IMR-90 (cell line): ENCODE measurements around the gene A4GALT. TPM values are rescaled to one million over a fixed set of nuclear protein-coding genes. Genes with fewer than 3 reads are reported as not detected.

Experiments
- ATAC-seq: fragments of 200-7000 bp; cut with Tn5 transposase; 2 replicates; pipeline ENCODE4 v1.9.1; 2020; ENCODE audit warnings: low read depth, mild to moderate bottlenecking, moderate library complexity
- BruUV-seq: library from RNA; stranded (reverse); fragments of 400-500 nt; replicated peaks from 2 replicates; lab custom pipeline; 2021; lab: Mats Ljungman, UMichigan
- CTCF ChIA-PET: fragments of 300-600 bp; formaldehyde crosslinking; extraction: SDS; loops from one replicate; lab custom pipeline; 2021; ENCODE audit warnings: antibody characterized with exemption; lab: Yijun Ruan, JAX
- POLR2A ChIA-PET: fragments of 300-600 bp; sonication (Branson Sonifier 250); formaldehyde crosslinking; loops from one replicate; lab custom pipeline; 2022; ENCODE audit warnings: antibody characterized with exemption; ENCODE audit not compliant: unreplicated experiment; lab: Charles Lee
- DNase-seq: peaks from one replicate; pipeline ENCODE4 v3.0.0; 2013
- H2AFZ ChIP-seq: replicated peaks from 2 replicates; pipeline ENCODE3; 2013; ENCODE audit warnings: low read length, mild to moderate bottlenecking; ENCODE audit not compliant: poor library complexity
- H2AK5ac ChIP-seq: 2 replicates; pipeline ENCODE4 v1.6.1; 2013; ENCODE audit warnings: low read depth, low read length, inconsistent platforms
- H2AK9ac ChIP-seq: replicated peaks from 2 replicates; pipeline ENCODE3; 2013; ENCODE audit warnings: mild to moderate bottlenecking, low read depth, low read length, moderate library complexity; ENCODE audit not compliant: poor library complexity
- H2BK120ac ChIP-seq: 2 replicates; pipeline ENCODE4 v1.6.1; 2013; ENCODE audit warnings: low read depth, low read length, inconsistent platforms
- H2BK15ac ChIP-seq: 3 replicates; pipeline ENCODE4 v1.6.1; 2013; ENCODE audit warnings: low read depth, low read length, inconsistent platforms
- H2BK20ac ChIP-seq: 2 replicates; pipeline ENCODE4 v1.6.1; 2013; ENCODE audit warnings: low read depth, mild to moderate bottlenecking, inconsistent platforms, low read length, moderate library complexity
- H2BK5ac ChIP-seq: 2 replicates; pipeline ENCODE4 v1.6.1; 2013; ENCODE audit warnings: mild to moderate bottlenecking, low read depth, low read length, inconsistent platforms; ENCODE audit not compliant: poor library complexity, severe bottlenecking
- H3K14ac ChIP-seq: replicated peaks from 2 replicates; pipeline ENCODE4 v1.6.1; 2013; ENCODE audit warnings: low read depth, low read length, inconsistent platforms
- H3K18ac ChIP-seq: 2 replicates; pipeline ENCODE4 v1.6.1; 2013; ENCODE audit warnings: low read depth, low read length, control low read depth
- H3K23ac ChIP-seq: 2 replicates; pipeline ENCODE4 v1.6.1; 2013; ENCODE audit warnings: low read depth, low read length, inconsistent platforms
- H3K27ac ChIP-seq: 2 replicates; pipeline ENCODE4 v1.5.1; 2013; ENCODE audit warnings: mild to moderate bottlenecking, control low read depth, low read length; ENCODE audit not compliant: insufficient read depth
- H3K27me3 ChIP-seq: 2 replicates; pipeline ENCODE4 v1.6.1; 2013; ENCODE audit warnings: low read length; ENCODE audit not compliant: control insufficient read depth, insufficient read depth
- H3K36me3 ChIP-seq: 2 replicates; pipeline ENCODE4 v1.6.1; 2013; ENCODE audit warnings: low read length, mixed read lengths; ENCODE audit not compliant: control insufficient read depth, insufficient read depth
- H3K4ac ChIP-seq: 2 replicates; pipeline ENCODE4 v1.6.1; 2013; ENCODE audit warnings: low read depth, low read length, inconsistent platforms
- H3K4me1 ChIP-seq: 2 replicates; pipeline ENCODE4 v1.6.1; 2013; ENCODE audit warnings: low read length, mixed read lengths; ENCODE audit not compliant: control insufficient read depth, insufficient read depth
- H3K4me2 ChIP-seq: 2 replicates; pipeline ENCODE4 v1.6.1; 2013; ENCODE audit warnings: low read depth, mild to moderate bottlenecking, control low read depth, low read length, moderate library complexity
- H3K4me3 ChIP-seq: 2 replicates; pipeline ENCODE4 v1.5.1; 2013; ENCODE audit warnings: low read depth, mild to moderate bottlenecking, control low read depth, low read length, moderate library complexity; ENCODE audit not compliant: insufficient read depth
- H3K56ac ChIP-seq: 2 replicates; pipeline ENCODE4 v1.6.1; 2013; ENCODE audit warnings: low read length, inconsistent platforms; ENCODE audit not compliant: insufficient read depth; ENCODE audit errors: extremely low read depth
- H3K79me1 ChIP-seq, 2 experiments: 2 replicates each; pipeline ENCODE4 v1.6.1; 2013; ENCODE audit warnings: low read length in 2 of 2, inconsistent platforms in 1 of 2, low read depth in 1 of 2
- H3K9ac ChIP-seq: 2 replicates; pipeline ENCODE4 v1.6.1; 2013; ENCODE audit warnings: low read depth, low read length, control low read depth
- H3K9me1 ChIP-seq: 2 replicates; pipeline ENCODE4 v1.6.1; 2013; ENCODE audit warnings: low read length, inconsistent platforms; ENCODE audit not compliant: insufficient read depth
- H3K9me3 ChIP-seq: 2 replicates; pipeline ENCODE4 v1.6.1; 2013; ENCODE audit warnings: low read length; ENCODE audit not compliant: control insufficient read depth, insufficient read depth
- H4K20me1 ChIP-seq: 2 replicates; pipeline ENCODE4 v1.6.1; 2013; ENCODE audit warnings: low read length, inconsistent platforms; ENCODE audit not compliant: insufficient read depth
- H4K5ac ChIP-seq: 2 replicates; pipeline ENCODE4 v1.6.1; 2013; ENCODE audit warnings: mild to moderate bottlenecking, low read depth, low read length, control low read depth
- H4K8ac ChIP-seq, 2 experiments: 2 replicates each; pipeline ENCODE4 v1.6.1; 2013; ENCODE audit warnings: low read depth in 2 of 2, low read length in 2 of 2, control low read depth in 1 of 2, inconsistent platforms in 1 of 2
- H4K91ac ChIP-seq: 2 replicates; pipeline ENCODE4 v1.6.1; 2013; ENCODE audit warnings: low read depth, low read length, inconsistent platforms; ENCODE audit not compliant: insufficient read depth
- CHD1 ChIP-seq: IDR thresholded peaks from 2 replicates; pipeline ENCODE4 v1.6.1; 2012; ENCODE audit warnings: low read depth, low read length, improper control_type of control experiment
- CTCF ChIP-seq: conservative IDR thresholded peaks from 2 replicates; pipeline ENCODE4 v1.5.1; 2012; ENCODE audit warnings: mild to moderate bottlenecking, low read depth, low read length, improper control_type of control experiment
- ELK1 ChIP-seq: fragments of 150-350 bp; IDR thresholded peaks from 2 replicates; pipeline ENCODE4 v1.6.1; 2016; ENCODE audit warnings: low read depth, mild to moderate bottlenecking, low read length, moderate library complexity, borderline replicate concordance
- FOS ChIP-seq: fragments of 150-350 bp; IDR thresholded peaks from 2 replicates; pipeline ENCODE4 v1.6.1; 2016; ENCODE audit warnings: low read depth, low read length
- MAZ ChIP-seq: IDR thresholded peaks from 2 replicates; pipeline ENCODE4 v1.6.1; 2012; ENCODE audit warnings: low read depth, mild to moderate bottlenecking, low read length, improper control_type of control experiment, moderate library complexity, borderline replicate concordance
- MXI1 ChIP-seq: IDR thresholded peaks from 2 replicates; pipeline ENCODE4 v1.6.1; 2012; ENCODE audit warnings: low read depth, mild to moderate bottlenecking, low read length, moderate library complexity, borderline replicate concordance
- NFE2L2 ChIP-seq: fragments of 150-350 bp; IDR thresholded peaks from 2 replicates; pipeline ENCODE4 v1.6.1; 2016; ENCODE audit warnings: low read depth, mild to moderate bottlenecking, low read length
- RAD21 ChIP-seq: IDR thresholded peaks from 2 replicates; pipeline ENCODE4 v1.6.1; 2012; ENCODE audit warnings: low read length, improper control_type of control experiment
- RFX5 ChIP-seq: IDR thresholded peaks from 2 replicates; pipeline ENCODE4 v1.8.0; 2012; ENCODE audit warnings: low read depth, mild to moderate bottlenecking, low read length, moderate library complexity
- SMC3 ChIP-seq: fragments of 150-350 bp; IDR thresholded peaks from 2 replicates; pipeline ENCODE4 v1.6.1; 2016; ENCODE audit warnings: low read depth, mild to moderate bottlenecking, antibody characterized with exemption, low read length, moderate library complexity
- WGBS, 2 experiments: methylation state at CpG; one replicate each; pipeline versions ENCODE4 v1.1.5 to v1.1.7; 2013; ENCODE audit warnings: missing lambda C conversion rate in 2 of 2; ENCODE audit not compliant: insufficient read length in 1 of 2; ENCODE audit errors: extremely low coverage in 2 of 2; 5-methylcytosine and 5-hydroxymethylcytosine counted together
- dilution Hi-C: fragments of 300-500 bp; cut with HindIII; formaldehyde crosslinking; loops from one replicate; pipeline ENCODE4 v1.14.3; 2018; ENCODE audit warnings: low sequenced_read_pairs; ENCODE audit not compliant: unreplicated experiment
- in situ Hi-C: fragments of 300-500 bp; cut with MboI; formaldehyde crosslinking; loops from 3 replicates; pipeline ENCODE4 v1.14.3; 2019; ENCODE audit warnings: low sequenced_read_pairs, inconsistent platforms, mixed read lengths
- intact Hi-C: fragments of 100-400 bp; cut with micrococcal nuclease; formaldehyde crosslinking; loops from 2 replicates; pipeline ENCODE4 v1.10.0; 2022
- polyA plus RNA-seq, 3 experiments: library from polyadenylated mRNA; depleted of rRNA; stranded (reverse); fragments of >200 nt; gene quantifications; 2 replicates each; pipeline ENCODE4 v1.2.3, GENCODE V29; 2012; ENCODE audit warnings: low replicate concordance in 1 of 3
- total RNA-seq: library from RNA; depleted of rRNA; stranded (reverse); fragments of >200 nt; gene quantifications from 2 replicates; pipeline ENCODE4 v1.2.3, GENCODE V29; 2012

A4GALT gene
- total and polyA plus RNA-seq, 2 of the 4 experiments (the other 2 are of a cell fraction), result 1.6 to 6.1 TPM

GRCh38 chr22:42732081-42732480, 11.4 kb upstream of the A4GALT start:
- H2BK120ac ChIP-seq, result no peak overlapping the region
- WGBS, 2 experiments, result 60% methylated on average over 3 of the region's 6 CpGs; no CpG with 5 or more reads in 1 of the 2 experiments
- peaks cover 4% of the 10 kb centered on the region; the same call in 1 of the 2 replicates for H3K4me1 ChIP-seq
- DNase-seq (no peak), ATAC-seq (no peak)
- H4K5ac ChIP-seq, result no peak overlapping the region
- dilution Hi-C loops, result no loop called here
- no peak overlapping the region for H3K23ac ChIP-seq
- H2AFZ ChIP-seq, result no peak overlapping the region
- H3K18ac ChIP-seq, result no peak overlapping the region
- H3K4me2 ChIP-seq, result no peak overlapping the region
- H4K8ac ChIP-seq, result no peak overlapping the region
- no peak overlapping the region for H2AK9ac ChIP-seq
- H2BK20ac ChIP-seq, result no peak overlapping the region
- in situ Hi-C loops, result no loop called here
- no peak overlapping the region for H3K56ac ChIP-seq
- no peaks in the 10 kb centered on the region for H3K9me3 ChIP-seq
- no peaks in the 10 kb centered on the region for H3K36me3 ChIP-seq
- no peak overlapping the region for H3K27ac ChIP-seq
- no peaks in the 10 kb centered on the region for H3K79me1 ChIP-seq
- no peak overlapping the region for H2BK5ac ChIP-seq
- no peaks in the 10 kb centered on the region for H3K27me3 ChIP-seq
- no peak overlapping the region for H3K4ac ChIP-seq
- H2AK5ac ChIP-seq, result no peak overlapping the region
- BruUV-seq, result no TSS peak
- no peak overlapping the region for H3K9ac ChIP-seq
- H4K20me1 ChIP-seq, result no peaks in the 10 kb centered on the region
- H3K9me1 ChIP-seq, result no peaks in the 10 kb centered on the region; the same call in 1 of the 2 replicates
- H3K14ac ChIP-seq, result no peak overlapping the region
- intact Hi-C loops, result no loop called here
- no peak for TF ChIP-seq CHD1
- no peak for TF ChIP-seq MXI1
- no peak for TF ChIP-seq ELK1
- TF ChIP-seq CTCF, result no peak
- TF ChIP-seq FOS, result no peak
- TF ChIP-seq MAZ, result no peak
- TF ChIP-seq SMC3, result no peak
- no peak for TF ChIP-seq RFX5
- TF ChIP-seq NFE2L2, result no peak
- TF ChIP-seq RAD21, result no peak
- H3K4me3 ChIP-seq, result no peak overlapping the region
- POLR2A ChIA-PET, result no interaction called here
- no peak overlapping the region for H2BK15ac ChIP-seq
- no peak overlapping the region for H4K91ac ChIP-seq
- CTCF ChIA-PET, result no interaction called here
